ENCODE results near the gene ASPSCR1.

ASPSCR1 gene

GRCh38 chr17:82043507-82043906 is 66.1 kb downstream of the ASPSCR1 start:
- DNase-seq: no peak

- DNase-seq: no peak
These were observed 68.6 kb downstream of the ASPSCR1 start for GRCh38 chr17:82045936-82046484.

- no peak for DNase-seq
These were observed 69.5 kb downstream of the ASPSCR1 start for GRCh38 chr17:82046903-82047302.

GRCh38 chr17:82047379-82047778 is 70.0 kb downstream of the ASPSCR1 start:
- DNase-seq: no peak

GRCh38 chr17:82047914-82048570 is 70.6 kb downstream of the ASPSCR1 start:
- DNase-seq: no peak

GRCh38 chr17:82048571-82048971 is 71.1 kb downstream of the ASPSCR1 start:
- DNase-seq: no peak

GRCh38 chr17:82049106-82049505 is 71.7 kb downstream of the ASPSCR1 start:
- no peak for DNase-seq

GRCh38 chr17:82049521-82049971 is 72.1 kb downstream of the ASPSCR1 start:
- DNase-seq: no peak

GRCh38 chr17:82050152-82050760 is 72.8 kb downstream of the ASPSCR1 start:
- no peak for DNase-seq

- DNase-seq: no peak
These were observed 73.6 kb downstream of the ASPSCR1 start for GRCh38 chr17:82050761-82051641.

- DNase-seq: peak; percentile 55
These were observed 74.6 kb downstream of the ASPSCR1 start, which contains the start of the genes GPS1 and RFNG for GRCh38 chr17:82051776-82052637. Gene GPS1, plus strand, starts transcription at chr17:82051898. Its CDS starts 34 bp downstream, at chr17:82051932. Gene RFNG, minus strand, starts transcription at chr17:82051811. Its CDS starts 45 bp downstream, at chr17:82051766.

GRCh38 chr17:82052638-82053059 is 75.2 kb downstream of the ASPSCR1 start:
- no peak for DNase-seq

GRCh38 chr17:82053130-82053529 is 75.7 kb downstream of the ASPSCR1 start:
- no peak for DNase-seq

- peak; percentile 0 for DNase-seq
These were observed 76.3 kb downstream of the ASPSCR1 start for GRCh38 chr17:82053556-82054263.

GRCh38 chr17:82054351-82055022 is 77.1 kb downstream of the ASPSCR1 start:
- peak; percentile 0 for DNase-seq

- no peak for DNase-seq
These were observed 77.9 kb downstream of the ASPSCR1 start for GRCh38 chr17:82055023-82055964.

GRCh38 chr17:82055965-82056728 is 78.7 kb downstream of the ASPSCR1 start:
- peak; percentile 0 for DNase-seq

GRCh38 chr17:82056729-82057621 is 79.5 kb downstream of the ASPSCR1 start:
- peak; percentile 1 for DNase-seq
